ENCODE measurements around the gene AGBL4.

Gene AGBL4

GRCh38 chr1:48940962-48941732 lies 1082.6 kb downstream of the AGBL4 start:
- Histone ChIP-seq H3K4me1 (ENCODE audit: control insufficient read depth in 1 of 2, insufficient read depth in 1 of 2, low read depth in 1 of 2, low read length in 1 of 2) (no peaks in the 10 kb centered on the region), H3K36me3 (no peaks in the 10 kb centered on the region), H3K4me3 (ENCODE audit: low read depth in 1 of 2, low read length in 1 of 2) (no peak overlapping the region), H3K27me3 (no peaks in the 10 kb centered on the region), H3K27ac (no peak overlapping the region), H3K9me3 (no peaks in the 10 kb centered on the region)
- TF ChIP-seq CTCF (IDR thresholded peaks at IDR 0.05): no peak

- H3K27ac ChIP-seq: no peak overlapping the region
- no peaks in the 10 kb centered on the region for H3K9me3 ChIP-seq
- no peaks in the 10 kb centered on the region for H3K36me3 ChIP-seq
- H3K27me3 ChIP-seq: no peaks in the 10 kb centered on the region
- H3K4me3 ChIP-seq (ENCODE audit: low read depth in 1 of 2, low read length in 1 of 2): no peak overlapping the region
- no peaks in the 10 kb centered on the region for H3K4me1 ChIP-seq (ENCODE audit: control insufficient read depth in 1 of 2, insufficient read depth in 1 of 2, low read depth in 1 of 2, low read length in 1 of 2)
- no peak for TF ChIP-seq CTCF (IDR thresholded peaks at IDR 0.05)
These were observed 1083.4 kb downstream of the AGBL4 start for GRCh38 chr1:48940354-48940753.

- H3K27me3 ChIP-seq: no peaks in the 10 kb centered on the region
- no peak for TF ChIP-seq CTCF (IDR thresholded peaks at IDR 0.05)
- H3K9me3 ChIP-seq: no peaks in the 10 kb centered on the region
- H3K36me3 ChIP-seq: no peaks in the 10 kb centered on the region
- no peak overlapping the region for H3K27ac ChIP-seq
- no peak overlapping the region for H3K4me3 ChIP-seq (ENCODE audit: low read depth in 1 of 2, low read length in 1 of 2)
- H3K4me1 ChIP-seq (ENCODE audit: control insufficient read depth in 1 of 2, insufficient read depth in 1 of 2, low read depth in 1 of 2, low read length in 1 of 2): no peaks in the 10 kb centered on the region
These were observed 1083.9 kb downstream of the AGBL4 start for GRCh38 chr1:48939828-48940227.

GRCh38 chr1:48939042-48939441 lies 1084.7 kb downstream of the AGBL4 start:
- TF ChIP-seq CTCF (IDR thresholded peaks at IDR 0.05): no peak
- H3K4me3 ChIP-seq (ENCODE audit: low read depth in 1 of 2, low read length in 1 of 2): no peak overlapping the region
- no peaks in the 10 kb centered on the region for H3K36me3 ChIP-seq
- H3K27ac ChIP-seq: no peak overlapping the region
- no peaks in the 10 kb centered on the region for H3K9me3 ChIP-seq
- no peaks in the 10 kb centered on the region for H3K4me1 ChIP-seq (ENCODE audit: control insufficient read depth in 1 of 2, insufficient read depth in 1 of 2, low read depth in 1 of 2, low read length in 1 of 2)
- no peaks in the 10 kb centered on the region for H3K27me3 ChIP-seq

GRCh38 chr1:48937732-48938131 lies 1086.0 kb downstream of the AGBL4 start:
- H3K27ac ChIP-seq: no peak overlapping the region
- no peak overlapping the region for H3K4me3 ChIP-seq (ENCODE audit: low read depth in 1 of 2, low read length in 1 of 2)
- H3K27me3 ChIP-seq: no peaks in the 10 kb centered on the region
- no peak for TF ChIP-seq CTCF (IDR thresholded peaks at IDR 0.05)
- H3K9me3 ChIP-seq: no peaks in the 10 kb centered on the region
- no peaks in the 10 kb centered on the region for H3K4me1 ChIP-seq (ENCODE audit: control insufficient read depth in 1 of 2, insufficient read depth in 1 of 2, low read depth in 1 of 2, low read length in 1 of 2)
- no peaks in the 10 kb centered on the region for H3K36me3 ChIP-seq

Measured in neutrophil (primary cell).